H9 (cell line): ENCODE data around the gene EVC. TPM values are rescaled to one million over a fixed set of nuclear protein-coding genes. Genes with fewer than 3 reads are reported as not detected.

Experiments used
- DNase-seq: peaks from one replicate; pipeline ENCODE4 v3.0.0-alpha.2; 2017
- H2AFZ ChIP-seq: one replicate; pipeline ENCODE4 v1.6.1; 2013; ENCODE audit warnings: mild to moderate bottlenecking, low read length, control low read depth, moderate library complexity
- H2AK5ac ChIP-seq: 2 replicates; pipeline ENCODE4 v1.6.1; 2013; ENCODE audit warnings: low read length, control low read depth, mixed read lengths; ENCODE audit not compliant: insufficient read length
- H2BK120ac ChIP-seq: one replicate; pipeline ENCODE4 v1.6.1; 2013; ENCODE audit warnings: low read depth, mild to moderate bottlenecking, low read length, control low read depth, inconsistent platforms; ENCODE audit not compliant: poor library complexity, severe bottlenecking
- H2BK12ac ChIP-seq: 2 replicates; pipeline ENCODE4 v1.6.1; 2013; ENCODE audit warnings: low read length, control low read depth, mixed read lengths, low read depth; ENCODE audit not compliant: insufficient read length
- H2BK15ac ChIP-seq: 2 replicates; pipeline ENCODE4 v1.6.1; 2013; ENCODE audit warnings: low read depth, low read length, control low read depth
- H2BK20ac ChIP-seq: one replicate; pipeline ENCODE4 v1.6.1; 2013; ENCODE audit warnings: low read depth, mild to moderate bottlenecking, low read length, control low read depth, inconsistent platforms; ENCODE audit not compliant: poor library complexity, severe bottlenecking
- H2BK5ac ChIP-seq: 2 replicates; pipeline ENCODE4 v1.6.1; 2013; ENCODE audit warnings: low read length, control low read depth, mixed read lengths; ENCODE audit not compliant: insufficient read length
- H3K14ac ChIP-seq: 2 replicates; pipeline ENCODE4 v1.6.1; 2013; ENCODE audit warnings: low read length, control low read depth; ENCODE audit not compliant: insufficient read depth
- H3K18ac ChIP-seq: 2 replicates; pipeline ENCODE4 v1.6.1; 2013; ENCODE audit warnings: low read depth, mild to moderate bottlenecking, mixed read lengths, low read length, control low read depth; ENCODE audit not compliant: insufficient read length
- H3K23ac ChIP-seq: 2 replicates; pipeline ENCODE4 v1.6.1; 2013; ENCODE audit warnings: low read length, control low read depth, mixed read lengths, low read depth; ENCODE audit not compliant: insufficient read length
- H3K23me2 ChIP-seq: 2 replicates; pipeline ENCODE4 v1.6.1; 2013; ENCODE audit warnings: low read depth, mild to moderate bottlenecking, mixed read lengths, low read length, control low read depth; ENCODE audit not compliant: insufficient read length, poor library complexity, severe bottlenecking
- H3K27ac ChIP-seq: 2 replicates; pipeline ENCODE4 v1.5.1; 2013; ENCODE audit warnings: low read length, control low read depth, mixed read lengths, low read depth; ENCODE audit not compliant: insufficient read length
- H3K27me3 ChIP-seq: 2 replicates; pipeline ENCODE4 v1.6.1; 2013; ENCODE audit warnings: low read length, control low read depth, inconsistent platforms; ENCODE audit not compliant: insufficient read depth
- H3K4ac ChIP-seq: 2 replicates; pipeline ENCODE4 v1.6.1; 2013; ENCODE audit warnings: low read depth, mild to moderate bottlenecking, control low read depth, inconsistent platforms, low read length, moderate library complexity
- H3K4me1 ChIP-seq: 2 replicates; pipeline ENCODE4 v1.6.1; 2013; ENCODE audit warnings: low read length, control low read depth, inconsistent platforms; ENCODE audit not compliant: insufficient read depth
- H3K4me2 ChIP-seq: 2 replicates; pipeline ENCODE4 v1.6.1; 2013; ENCODE audit warnings: low read length, control low read depth, mixed read lengths; ENCODE audit not compliant: insufficient read length, insufficient read depth
- H3K56ac ChIP-seq: 2 replicates; pipeline ENCODE4 v1.6.1; 2013; ENCODE audit warnings: low read depth, mild to moderate bottlenecking, mixed read lengths, low read length, control low read depth; ENCODE audit not compliant: insufficient read length
- H3K79me1 ChIP-seq: 2 replicates; pipeline ENCODE4 v1.6.1; 2013; ENCODE audit warnings: low read depth, mild to moderate bottlenecking, moderate library complexity, low read length, control low read depth, inconsistent platforms; ENCODE audit not compliant: insufficient read depth, poor library complexity, severe bottlenecking
- H3K79me2 ChIP-seq: 2 replicates; pipeline ENCODE4 v1.6.1; 2013; ENCODE audit warnings: low read length, control low read depth, inconsistent platforms; ENCODE audit not compliant: insufficient read depth
- H3K9ac ChIP-seq: 2 replicates; pipeline ENCODE4 v1.6.1; 2013; ENCODE audit warnings: low read length, control low read depth, mixed read lengths; ENCODE audit not compliant: insufficient read length; ENCODE audit errors: extremely low read depth
- H3K9me3 ChIP-seq: one replicate; pipeline ENCODE4 v1.6.1; 2013; ENCODE audit warnings: low read depth, low read length, inconsistent platforms; ENCODE audit not compliant: control insufficient read depth
- H3T11ph ChIP-seq: one replicate; pipeline ENCODE4 v1.6.1; 2013; ENCODE audit warnings: mild to moderate bottlenecking, low read length, control low read depth, inconsistent platforms
- H4K20me1 ChIP-seq: one replicate; pipeline ENCODE4 v1.6.1; 2013; ENCODE audit not compliant: control insufficient read depth, insufficient read length, insufficient read depth
- H4K5ac ChIP-seq: 2 replicates; pipeline ENCODE4 v1.6.1; 2013; ENCODE audit warnings: low read depth, mild to moderate bottlenecking, mixed read lengths, low read length, control low read depth; ENCODE audit not compliant: insufficient read length
- H4K8ac ChIP-seq: replicated peaks from 2 replicates; pipeline ENCODE4 v1.6.1; 2013; ENCODE audit warnings: low read length, control low read depth, mixed read lengths, low read depth; ENCODE audit not compliant: insufficient read length
- H4K91ac ChIP-seq: 2 replicates; pipeline ENCODE4 v1.6.1; 2013; ENCODE audit warnings: low read depth, mild to moderate bottlenecking, moderate library complexity, mixed read lengths, low read length, control low read depth; ENCODE audit not compliant: insufficient read length
- H3K27ac Mint-ChIP-seq, 3 experiments: 2 replicates in 2 of 3; 3 replicates in 1 of 3; pipeline ENCODE4 v1.8.0; 2020 to 2021; ENCODE audit warnings: mixed read lengths in 3 of 3, mild to moderate bottlenecking in 1 of 3, moderate library complexity in 1 of 3
- H3K27me3 Mint-ChIP-seq: 2 replicates; pipeline ENCODE4 v1.8.0; 2021; ENCODE audit warnings: low read depth, mild to moderate bottlenecking, moderate library complexity, mixed read lengths
- H3K36me3 Mint-ChIP-seq, 3 experiments: 2 replicates in 2 of 3; 3 replicates in 1 of 3; pipeline ENCODE4 v1.8.0; 2020 to 2021; ENCODE audit warnings: low read depth in 3 of 3, mixed read lengths in 3 of 3; ENCODE audit not compliant: insufficient read depth in 1 of 3
- H3K4me1 Mint-ChIP-seq, 2 experiments: 2 replicates each; pipeline ENCODE4 v1.8.0; 2020; ENCODE audit warnings: mixed read lengths in 2 of 2
- H3K4me3 Mint-ChIP-seq, 2 experiments: 2 replicates in 1 of 2; 3 replicates in 1 of 2; pipeline ENCODE4 v1.8.0; 2020 to 2021; ENCODE audit warnings: mild to moderate bottlenecking in 2 of 2, mixed read lengths in 2 of 2, moderate library complexity in 1 of 2
- H3K9me3 Mint-ChIP-seq, 2 experiments: 2 replicates in 1 of 2; 3 replicates in 1 of 2; pipeline ENCODE4 v1.8.0; 2020; ENCODE audit warnings: mild to moderate bottlenecking in 2 of 2, mixed read lengths in 2 of 2, moderate library complexity in 1 of 2
- CTCF ChIP-seq: fragments of 200-600 bp; sonication (generic); conservative IDR thresholded peaks from 3 replicates; pipeline ENCODE4 v1.8.0; 2021; ENCODE audit warnings: antibody characterized with exemption, mild to moderate bottlenecking
- WGBS: extraction: QIAGEN DNeasy Blood & Tissue Kit; methylation state at CpG from one replicate; pipeline ENCODE4 v1.1.7; 2013; ENCODE audit warnings: missing lambda C conversion rate, low lambda C conversion rate, mixed read lengths; ENCODE audit not compliant: insufficient read length; ENCODE audit errors: extremely low coverage; 5-methylcytosine and 5-hydroxymethylcytosine counted together
- total RNA-seq: library from RNA; stranded (reverse); gene quantifications from 2 replicates; pipeline ENCODE4 v1.2.1, GENCODE V29; 2021

EVC gene
- total RNA-seq, 1 experiment from 2014 or later = 10.1 TPM

GRCh38 chr4:5709207-5709575, 1.8 kb upstream of the EVC start:
- Histone ChIP-seq H3K79me1 (no peaks in the 10 kb centered on the region), H3K27ac (no peak overlapping the region)

More at GRCh38 chr4:5709207-5709575, 1.8 kb upstream of the EVC start:
- Mint-ChIP-seq H3K36me3 (peaks cover 12 to 28% (median 18%) of the 10 kb centered on the region in 3 experiments), H3K27ac (no peak overlapping the region), H3K27me3 (peaks cover 28% of the 10 kb centered on the region), H3K4me3 (peak overlapping the region; percentile 73 to 77; a peak in 4 of 5 replicates), H3K9me3 (peaks cover 8% of the 10 kb centered on the region in 2 experiments), H3K4me1 (peaks cover 19 to 34% of the 10 kb centered on the region in 2 experiments)
- Histone ChIP-seq H3K18ac (no peak overlapping the region), H2BK20ac (no peak overlapping the region), H3T11ph (no peak overlapping the region), H2BK5ac (no peak overlapping the region), H3K9me3 (peaks cover 9% of the 10 kb centered on the region), H2BK120ac (no peak overlapping the region), H3K4ac (no peak overlapping the region), H2AK5ac (no peak overlapping the region), H3K79me2 (no peaks in the 10 kb centered on the region; the same call in 1 of the 2 replicates), H4K8ac (no peak overlapping the region), H3K14ac (no peak overlapping the region), H2AFZ (no peak overlapping the region), H4K20me1 (no peaks in the 10 kb centered on the region), H3K9ac (no peak overlapping the region), H3K56ac (no peak overlapping the region), H2BK15ac (no peak overlapping the region), H3K23me2 (peaks cover 23% of the 10 kb centered on the region), H4K5ac (no peak overlapping the region), H3K23ac (no peak overlapping the region), H2BK12ac (no peak overlapping the region), H3K4me2 (peak overlapping the region; percentile 77), H3K4me1 (no peaks in the 10 kb centered on the region), H3K27me3 (peaks cover 5% of the 10 kb centered on the region; the same call in 1 of the 2 replicates), H4K91ac (no peak overlapping the region)
- no CpG with 5 or more reads among the region's 8 CpGs for WGBS
- no peak for TF ChIP-seq CTCF
- peak; percentile 41 for DNase-seq
